Mesendoderm (in vitro differentiated cells): ENCODE results near the gene RNF6.

Source experiments
- DNase-seq: peaks from one replicate; pipeline ENCODE4 v3.0.0; 2013
- H2AK5ac ChIP-seq: 2 replicates; pipeline ENCODE4 v1.6.1; 2013; ENCODE audit warnings: low read length, inconsistent platforms
- H2BK120ac ChIP-seq: 2 replicates; pipeline ENCODE4 v1.6.1; 2013; ENCODE audit warnings: low read depth, mild to moderate bottlenecking, low read length, moderate library complexity, mixed read lengths
- H2BK15ac ChIP-seq: replicated peaks from 2 replicates; pipeline ENCODE4 v1.6.1; 2013; ENCODE audit warnings: low read depth, mild to moderate bottlenecking, moderate library complexity
- H2BK5ac ChIP-seq: 2 replicates; pipeline ENCODE4 v1.6.1; 2013; ENCODE audit warnings: low read length, inconsistent platforms
- H3K18ac ChIP-seq: 2 replicates; pipeline ENCODE4 v1.6.1; 2013; ENCODE audit warnings: mild to moderate bottlenecking, low read length, mixed read lengths
- H3K23ac ChIP-seq: one replicate; pipeline ENCODE4 v1.6.1; 2013; ENCODE audit warnings: low read length
- H3K27ac ChIP-seq: 2 replicates; pipeline ENCODE4 v1.5.1; 2013; ENCODE audit warnings: low read depth, mild to moderate bottlenecking, inconsistent platforms, low read length, moderate library complexity
- H3K27me3 ChIP-seq: 2 replicates; pipeline ENCODE4 v1.6.1; 2013; ENCODE audit warnings: low read length, control low read depth, mild to moderate bottlenecking, inconsistent platforms; ENCODE audit not compliant: insufficient read depth, poor library complexity
- H3K36me3 ChIP-seq: 2 replicates; pipeline ENCODE4 v1.6.1; 2013; ENCODE audit warnings: low read length, inconsistent platforms; ENCODE audit not compliant: control insufficient read depth, insufficient read depth
- H3K4ac ChIP-seq: one replicate; pipeline ENCODE4 v1.6.1; 2013; ENCODE audit warnings: low read depth, mild to moderate bottlenecking, low read length, moderate library complexity
- H3K4me1 ChIP-seq: 2 replicates; pipeline ENCODE4 v1.6.1; 2013; ENCODE audit warnings: low read depth, low read length, inconsistent platforms; ENCODE audit not compliant: control insufficient read depth
- H3K4me2 ChIP-seq: 2 replicates; pipeline ENCODE4 v1.6.1; 2013; ENCODE audit warnings: low read length
- H3K4me3 ChIP-seq: 2 replicates; pipeline ENCODE4 v1.5.1; 2013; ENCODE audit warnings: mild to moderate bottlenecking, low read length
- H3K56ac ChIP-seq: one replicate; pipeline ENCODE4 v1.6.1; 2013; ENCODE audit warnings: low read length
- H3K79me1 ChIP-seq: 2 replicates; pipeline ENCODE4 v1.6.1; 2013; ENCODE audit warnings: low read length, inconsistent platforms
- H3K79me2 ChIP-seq: 2 replicates; pipeline ENCODE4 v1.6.1; 2013; ENCODE audit warnings: mild to moderate bottlenecking, low read length; ENCODE audit not compliant: control insufficient read depth, insufficient read depth
- H3K9ac ChIP-seq: 2 replicates; pipeline ENCODE4 v1.6.1; 2013; ENCODE audit warnings: low read length, inconsistent platforms
- H4K5ac ChIP-seq: one replicate; pipeline ENCODE4 v1.6.1; 2013; ENCODE audit warnings: low read length
- H4K8ac ChIP-seq: one replicate; pipeline ENCODE4 v1.6.1; 2013; ENCODE audit warnings: low read depth, mild to moderate bottlenecking, control low read depth, low read length, moderate library complexity
- WGBS: extraction: QIAGEN DNeasy Blood & Tissue Kit; methylation state at CpG from one replicate; pipeline ENCODE4 v1.1.7; 2013; ENCODE audit warnings: low lambda C conversion rate, missing lambda C conversion rate; ENCODE audit not compliant: insufficient coverage; ENCODE audit errors: extremely low coverage; 5-methylcytosine and 5-hydroxymethylcytosine counted together

RNF6 gene

GRCh38 chr13:26197298-26197697 lies 24.8 kb downstream of the RNF6 start:
- Histone ChIP-seq H2BK120ac (no peak overlapping the region), H3K18ac (no peak overlapping the region), H3K4me3 (no peak overlapping the region), H3K27ac (no peak overlapping the region), H3K4ac (no peak overlapping the region), H3K23ac (no peak overlapping the region), H2BK15ac (no peak overlapping the region), H3K56ac (no peak overlapping the region), H3K4me2 (no peak overlapping the region), H3K79me2 (no peaks in the 10 kb centered on the region), H4K5ac (no peak overlapping the region), H4K8ac (no peak overlapping the region), H2BK5ac (no peak overlapping the region), H3K36me3 (no peaks in the 10 kb centered on the region), H3K4me1 (no peaks in the 10 kb centered on the region), H3K9ac (no peak overlapping the region), H3K79me1 (no peaks in the 10 kb centered on the region), H3K27me3 (no peaks in the 10 kb centered on the region), H2AK5ac (no peak overlapping the region)
- no peak for DNase-seq

- no peak overlapping the region for H3K4ac ChIP-seq
- no peak overlapping the region for H3K18ac ChIP-seq
- no peaks in the 10 kb centered on the region for H3K27me3 ChIP-seq
- H4K5ac ChIP-seq, result no peak overlapping the region
- no peak overlapping the region for H3K9ac ChIP-seq
- H3K56ac ChIP-seq, result peak overlapping the region; percentile 52
- H3K36me3 ChIP-seq, result no peaks in the 10 kb centered on the region
- H2BK120ac ChIP-seq, result no peak overlapping the region
- H3K79me1 ChIP-seq, result no peaks in the 10 kb centered on the region
- no peak overlapping the region for H3K23ac ChIP-seq
- H2BK15ac ChIP-seq, result no peak overlapping the region
- H2BK5ac ChIP-seq, result no peak overlapping the region
- H3K4me1 ChIP-seq, result no peaks in the 10 kb centered on the region
- DNase-seq, result no peak
- no peak overlapping the region for H3K4me2 ChIP-seq
- H3K4me3 ChIP-seq, result no peak overlapping the region
- no peaks in the 10 kb centered on the region for H3K79me2 ChIP-seq
- no CpG with 5 or more reads among the region's 22 CpGs for WGBS
- H2AK5ac ChIP-seq, result no peak overlapping the region
- no peak overlapping the region for H4K8ac ChIP-seq
- no peak overlapping the region for H3K27ac ChIP-seq
Measured at GRCh38 chr13:26186995-26187394, 35.1 kb downstream of the RNF6 start.

- no peak overlapping the region for H2BK15ac ChIP-seq
- H3K79me1 ChIP-seq, result no peaks in the 10 kb centered on the region
- H2AK5ac ChIP-seq, result no peak overlapping the region
- H3K23ac ChIP-seq, result no peak overlapping the region
- H3K4me3 ChIP-seq, result peak overlapping the region; percentile 54
- H3K4ac ChIP-seq, result no peak overlapping the region
- H3K4me1 ChIP-seq, result no peaks in the 10 kb centered on the region
- peak overlapping the region; percentile 81 for H3K4me2 ChIP-seq
- H3K18ac ChIP-seq, result no peak overlapping the region
- H4K8ac ChIP-seq, result no peak overlapping the region
- no peak overlapping the region for H2BK5ac ChIP-seq
- peak overlapping the region; percentile 95 for H3K56ac ChIP-seq
- DNase-seq, result peak; percentile 98
- no peak overlapping the region for H2BK120ac ChIP-seq
- no peaks in the 10 kb centered on the region for H3K36me3 ChIP-seq
- H3K27me3 ChIP-seq, result no peaks in the 10 kb centered on the region
- peak overlapping the region; percentile 81 for H3K9ac ChIP-seq
- H3K79me2 ChIP-seq, result no peaks in the 10 kb centered on the region
- WGBS, result no CpG with 5 or more reads among the region's 76 CpGs
- H4K5ac ChIP-seq, result no peak overlapping the region
- no peak overlapping the region for H3K27ac ChIP-seq
Measured at GRCh38 chr13:26186118-26186870, 35.8 kb downstream of the RNF6 start.

GRCh38 chr13:26185720-26186117 lies 36.4 kb downstream of the RNF6 start:
- H3K4me3 ChIP-seq, result no peak overlapping the region
- H3K23ac ChIP-seq, result no peak overlapping the region
- H2BK120ac ChIP-seq, result no peak overlapping the region
- H3K27ac ChIP-seq, result no peak overlapping the region
- no peak overlapping the region for H2AK5ac ChIP-seq
- peak overlapping the region; percentile 81 for H3K4me2 ChIP-seq
- no peaks in the 10 kb centered on the region for H3K79me1 ChIP-seq
- no peaks in the 10 kb centered on the region for H3K4me1 ChIP-seq
- H3K27me3 ChIP-seq, result no peaks in the 10 kb centered on the region
- H2BK5ac ChIP-seq, result no peak overlapping the region
- H3K9ac ChIP-seq, result peak overlapping the region; percentile 81
- no CpG with 5 or more reads among the region's 8 CpGs for WGBS
- H4K8ac ChIP-seq, result no peak overlapping the region
- no peak overlapping the region for H3K18ac ChIP-seq
- H3K36me3 ChIP-seq, result no peaks in the 10 kb centered on the region
- DNase-seq, result no peak
- H4K5ac ChIP-seq, result no peak overlapping the region
- no peak overlapping the region for H2BK15ac ChIP-seq
- no peak overlapping the region for H3K4ac ChIP-seq
- H3K56ac ChIP-seq, result peak overlapping the region; percentile 95
- no peaks in the 10 kb centered on the region for H3K79me2 ChIP-seq

- no peak overlapping the region for H3K23ac ChIP-seq
- peak; percentile 66 for DNase-seq
- no peaks in the 10 kb centered on the region for H3K36me3 ChIP-seq
- no peak overlapping the region for H3K4ac ChIP-seq
- H3K4me3 ChIP-seq, result no peak overlapping the region
- H3K79me1 ChIP-seq, result no peaks in the 10 kb centered on the region
- H3K4me1 ChIP-seq, result no peaks in the 10 kb centered on the region
- H3K4me2 ChIP-seq, result no peak overlapping the region
- no peak overlapping the region for H2BK15ac ChIP-seq
- no peak overlapping the region for H4K8ac ChIP-seq
- H3K18ac ChIP-seq, result no peak overlapping the region
- no peak overlapping the region for H4K5ac ChIP-seq
- no peaks in the 10 kb centered on the region for H3K27me3 ChIP-seq
- no peaks in the 10 kb centered on the region for H3K79me2 ChIP-seq
- H3K56ac ChIP-seq, result no peak overlapping the region
- no peak overlapping the region for H3K9ac ChIP-seq
- H2BK5ac ChIP-seq, result no peak overlapping the region
- WGBS, result no CpG with 5 or more reads among the region's 8 CpGs
- H2AK5ac ChIP-seq, result no peak overlapping the region
- H3K27ac ChIP-seq, result no peak overlapping the region
- no peak overlapping the region for H2BK120ac ChIP-seq
Measured at GRCh38 chr13:26184791-26185250, 37.3 kb downstream of the RNF6 start.

- Histone ChIP-seq H3K4me1 (no peaks in the 10 kb centered on the region), H2AK5ac (no peak overlapping the region), H2BK15ac (no peak overlapping the region), H3K27me3 (no peaks in the 10 kb centered on the region), H4K5ac (no peak overlapping the region), H3K4me3 (no peak overlapping the region), H3K4ac (no peak overlapping the region), H3K36me3 (no peaks in the 10 kb centered on the region), H2BK5ac (no peak overlapping the region), H3K56ac (no peak overlapping the region), H3K79me2 (no peaks in the 10 kb centered on the region), H3K27ac (no peak overlapping the region), H3K79me1 (no peaks in the 10 kb centered on the region), H2BK120ac (no peak overlapping the region), H3K23ac (no peak overlapping the region), H4K8ac (no peak overlapping the region), H3K18ac (no peak overlapping the region), H3K4me2 (no peak overlapping the region), H3K9ac (no peak overlapping the region)
- no CpG with 5 or more reads among the region's 2 CpGs for WGBS
- DNase-seq, result no peak
Measured at GRCh38 chr13:26183416-26183815, 38.7 kb downstream of the RNF6 start.
